Neural crest cell (in vitro differentiated cells): ENCODE measurements around the gene LILRA2. TPM values are rescaled to one million over a fixed set of nuclear protein-coding genes. Genes with fewer than 3 reads are reported as not detected.
"Not testable (repeated sequence)": the region's sequence is repeated elsewhere in the genome, so short reads cannot be mapped to it uniquely, and the experiment has no call there.

ENCODE experiments used
- DNase-seq: peaks from one replicate; pipeline ENCODE4 v3.0.0; 2021; ENCODE audit warnings: low read depth, mixed read lengths, low spot score
- H3K27ac Mint-ChIP-seq: one replicate; pipeline ENCODE4 v1.8.0; 2021; ENCODE audit warnings: mild to moderate bottlenecking, mixed read lengths; ENCODE audit not compliant: unreplicated experiment
- H3K27me3 Mint-ChIP-seq: 2 replicates; pipeline ENCODE4 v1.8.0; 2021; ENCODE audit warnings: low read depth, mild to moderate bottlenecking, mixed read lengths
- H3K36me3 Mint-ChIP-seq: 2 replicates; pipeline ENCODE4 v1.8.0; 2021; ENCODE audit warnings: low read depth, mild to moderate bottlenecking, mixed read lengths
- H3K4me1 Mint-ChIP-seq: 2 replicates; pipeline ENCODE4 v1.8.0; 2021; ENCODE audit warnings: mixed read lengths
- H3K4me3 Mint-ChIP-seq: one replicate; pipeline ENCODE4 v1.8.0; 2021; ENCODE audit warnings: mild to moderate bottlenecking, mixed read lengths
- H3K9me3 Mint-ChIP-seq: 2 replicates; pipeline ENCODE4 v1.8.0; 2021; ENCODE audit warnings: mixed read lengths
- CTCF ChIP-seq: fragments of 200-600 bp; sonication (generic); conservative IDR thresholded peaks from 2 replicates; pipeline ENCODE4 v1.5.0; 2021; ENCODE audit warnings: antibody characterized with exemption, mild to moderate bottlenecking
- total RNA-seq: library from RNA; stranded (reverse); gene quantifications from 2 replicates; pipeline ENCODE4 v1.2.1, GENCODE V29; 2021

Gene LILRA2
- total RNA-seq, 1 donor from 2014 or later = not detected

GRCh38 chr19:54586397-54586796 is 12.8 kb downstream of the LILRA2 start:
- DNase-seq = no peak
- no peak for TF ChIP-seq CTCF
- Mint-ChIP-seq H3K4me1 (no peaks in the 10 kb centered on the region), H3K9me3 (peaks cover 23% of the 10 kb centered on the region), H3K4me3 (no peak overlapping the region), H3K27me3 (no peaks in the 10 kb centered on the region), H3K27ac (no peak overlapping the region), H3K36me3 (peaks cover 7% of the 10 kb centered on the region)

GRCh38 chr19:54587026-54587425 is 13.4 kb downstream of the LILRA2 start:
- Mint-ChIP-seq H3K27ac (no peak overlapping the region), H3K9me3 (peaks cover 24% of the 10 kb centered on the region), H3K27me3 (no peaks in the 10 kb centered on the region), H3K4me1 (no peaks in the 10 kb centered on the region), H3K4me3 (no peak overlapping the region), H3K36me3 (peaks cover 7% of the 10 kb centered on the region)
- no peak for DNase-seq
- TF ChIP-seq CTCF = no peak

GRCh38 chr19:54593445-54593844 is 19.9 kb downstream of the LILRA2 start, which contains the start of gene LILRA1:
Gene LILRA1 (plus strand): TSS chr19:54593632. CDS start chr19:54594245, 613 bp downstream.
- not testable (repeated sequence) for H3K36me3 Mint-ChIP-seq, DNase-seq, H3K27ac Mint-ChIP-seq, H3K4me3 Mint-ChIP-seq, H3K4me1 Mint-ChIP-seq, H3K27me3 Mint-ChIP-seq
- H3K9me3 Mint-ChIP-seq = peaks cover 10% of the 10 kb centered on the region

GRCh38 chr19:54593931-54594626 is 20.5 kb downstream of the LILRA2 start:
- not testable (repeated sequence) for H3K4me1 Mint-ChIP-seq, H3K27me3 Mint-ChIP-seq, H3K4me3 Mint-ChIP-seq, H3K9me3 Mint-ChIP-seq, H3K36me3 Mint-ChIP-seq, H3K27ac Mint-ChIP-seq, DNase-seq

- Mint-ChIP-seq H3K27me3 (no peaks in the 10 kb centered on the region), H3K9me3 (peaks cover 5% of the 10 kb centered on the region), H3K36me3 (peaks cover 3% of the 10 kb centered on the region), H3K4me3 (no peak overlapping the region), H3K4me1 (no peaks in the 10 kb centered on the region), H3K27ac (no peak overlapping the region)
- no peak for TF ChIP-seq CTCF
- DNase-seq = no peak
Observed at GRCh38 chr19:54594737-54595136, 21.1 kb downstream of the LILRA2 start.

- not testable (repeated sequence) for DNase-seq, H3K9me3 Mint-ChIP-seq, H3K27me3 Mint-ChIP-seq, H3K4me3 Mint-ChIP-seq, H3K36me3 Mint-ChIP-seq, H3K4me1 Mint-ChIP-seq, H3K27ac Mint-ChIP-seq
Observed at GRCh38 chr19:54595680-54596436, 22.3 kb downstream of the LILRA2 start.

GRCh38 chr19:54600212-54600611 is 26.6 kb downstream of the LILRA2 start:
- Mint-ChIP-seq H3K27me3 (no peaks in the 10 kb centered on the region), H3K4me3 (no peak overlapping the region), H3K27ac (no peak overlapping the region), H3K4me1 (no peaks in the 10 kb centered on the region), H3K9me3 (peaks cover 10% of the 10 kb centered on the region), H3K36me3 (peaks cover 3% of the 10 kb centered on the region)
- DNase-seq = no peak
- no peak for TF ChIP-seq CTCF
